Measurements from ENCODE around the gene BMF.
"Not testable (repeated sequence)": the region's sequence is repeated elsewhere in the genome, so short reads cannot be mapped to it uniquely, and the experiment has no call there.

The BMF gene

DNA sequence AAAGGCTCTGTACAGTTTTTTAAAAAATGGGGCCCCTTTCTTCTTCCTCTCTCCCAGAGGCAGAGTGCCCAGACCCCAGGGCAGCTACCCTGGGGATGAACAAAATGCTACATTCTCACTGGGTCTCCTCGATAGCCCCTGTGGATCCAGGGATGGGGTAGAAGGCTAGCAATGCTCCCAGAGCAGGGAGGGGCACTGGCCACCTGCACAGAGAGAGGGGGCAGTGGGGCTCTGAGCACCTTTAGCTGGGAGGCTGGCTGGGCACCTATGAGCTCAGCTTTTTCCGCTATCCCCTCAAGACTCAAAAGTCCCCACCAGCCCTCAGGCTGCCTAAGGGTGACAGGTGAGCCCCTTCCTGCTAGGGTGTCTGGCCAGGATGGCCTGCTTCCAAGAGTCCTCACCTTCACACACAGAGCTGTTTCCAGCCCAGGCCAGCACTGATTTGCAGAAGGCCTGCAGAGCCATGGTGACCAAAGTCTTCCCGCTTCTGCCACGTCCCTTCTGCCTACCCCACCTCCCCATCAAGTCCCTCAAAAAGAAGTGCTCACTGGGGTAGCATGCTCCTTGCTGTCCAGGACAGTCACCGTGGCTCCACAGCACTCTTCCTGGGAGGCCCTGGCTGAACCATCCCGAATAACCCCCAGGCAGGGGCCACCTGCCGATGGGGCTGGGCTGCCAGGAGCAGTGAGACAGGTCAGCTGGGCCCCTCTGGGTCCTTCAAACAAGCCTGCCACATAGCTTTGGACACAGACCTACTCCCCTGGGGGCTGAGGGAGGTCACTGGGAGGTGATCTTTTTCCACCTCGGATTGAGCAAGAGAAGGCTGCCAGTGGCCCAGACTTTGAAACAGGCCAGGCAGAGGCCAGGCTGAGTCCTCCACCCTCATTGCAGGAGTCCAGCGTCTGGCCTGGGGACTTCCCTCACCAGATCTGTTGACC is 20.4 kb downstream of the BMF start:
- DNase-seq (ENCODE audit: low read depth) = no peak

DNA sequence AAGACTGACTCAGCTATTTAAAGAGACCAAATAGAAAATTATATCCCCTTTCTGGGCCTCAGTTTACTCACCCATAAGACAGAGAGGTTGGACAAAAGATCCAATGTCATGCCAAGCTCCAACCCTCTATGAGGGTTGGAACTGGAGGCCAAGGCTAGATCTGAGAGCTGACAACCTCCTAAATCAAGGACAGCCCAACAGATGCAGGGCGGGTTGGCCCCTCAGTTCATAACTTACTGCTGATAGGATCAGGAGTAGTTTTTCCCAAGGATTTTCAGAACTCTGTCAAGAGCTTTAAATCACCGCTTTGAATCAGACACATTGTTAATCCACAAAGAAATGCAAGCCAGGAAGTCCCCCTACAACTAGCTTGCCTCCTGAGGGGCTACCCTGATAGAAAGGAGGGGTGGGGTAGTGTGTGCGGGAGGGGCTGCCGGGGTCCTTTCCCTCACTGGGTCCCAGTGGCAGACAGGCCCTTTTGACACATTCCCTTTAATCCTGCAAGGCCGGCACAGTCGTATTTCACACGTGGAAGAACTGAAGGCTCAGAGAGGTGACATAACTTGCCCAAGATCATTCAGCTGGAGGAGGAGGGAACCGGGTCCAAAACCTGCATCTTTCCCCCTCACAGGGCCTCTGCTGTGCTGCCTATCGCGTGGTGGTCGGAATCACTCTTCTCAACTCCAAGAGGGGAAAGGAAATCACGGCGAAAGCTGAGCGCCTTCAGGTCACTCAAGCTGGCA is 21.4 kb downstream of the BMF start:
- DNase-seq (ENCODE audit: low read depth) = no peak

DNA sequence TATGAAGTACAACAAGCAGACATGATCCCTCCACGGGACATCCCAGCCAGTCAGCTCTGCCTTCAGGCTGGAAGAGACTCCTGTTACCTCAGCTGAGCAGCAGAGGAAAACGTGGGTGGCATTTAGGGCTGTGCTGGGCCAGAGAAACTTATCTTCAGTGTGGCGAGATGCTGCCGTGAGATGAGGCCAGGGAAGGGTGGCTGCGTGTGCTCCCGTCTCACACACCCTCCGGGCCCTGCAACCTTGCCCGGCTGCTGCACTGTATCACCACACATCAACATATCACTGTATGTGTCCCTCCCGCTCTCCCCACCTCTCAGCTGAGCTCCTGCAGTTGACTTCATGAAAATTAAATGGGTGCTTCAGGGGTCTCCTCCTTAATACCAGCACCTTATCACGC is 23.4 kb downstream of the BMF start:
- DNase-seq (ENCODE audit: low read depth) = no peak

DNA sequence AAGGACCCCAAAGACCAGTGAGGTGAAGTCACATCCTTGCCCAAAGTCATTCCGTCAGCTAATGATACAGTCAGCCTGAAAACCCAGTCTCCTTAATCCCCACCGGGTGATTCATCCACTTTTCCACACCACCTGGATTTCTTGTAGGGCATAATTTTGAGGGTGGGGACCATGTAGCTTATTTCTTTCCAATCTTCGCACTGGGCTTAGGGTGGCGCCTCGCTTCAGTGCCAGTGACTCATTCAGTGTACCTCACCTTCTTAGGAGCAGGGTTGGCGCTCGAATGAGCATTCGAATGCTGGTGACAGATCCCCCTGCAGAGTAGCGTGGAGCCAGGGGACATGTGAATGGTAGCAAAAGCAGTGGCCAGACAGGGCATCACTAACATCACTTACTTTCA is 24.0 kb downstream of the BMF start:
- DNase-seq (ENCODE audit: low read depth) = no peak

DNA sequence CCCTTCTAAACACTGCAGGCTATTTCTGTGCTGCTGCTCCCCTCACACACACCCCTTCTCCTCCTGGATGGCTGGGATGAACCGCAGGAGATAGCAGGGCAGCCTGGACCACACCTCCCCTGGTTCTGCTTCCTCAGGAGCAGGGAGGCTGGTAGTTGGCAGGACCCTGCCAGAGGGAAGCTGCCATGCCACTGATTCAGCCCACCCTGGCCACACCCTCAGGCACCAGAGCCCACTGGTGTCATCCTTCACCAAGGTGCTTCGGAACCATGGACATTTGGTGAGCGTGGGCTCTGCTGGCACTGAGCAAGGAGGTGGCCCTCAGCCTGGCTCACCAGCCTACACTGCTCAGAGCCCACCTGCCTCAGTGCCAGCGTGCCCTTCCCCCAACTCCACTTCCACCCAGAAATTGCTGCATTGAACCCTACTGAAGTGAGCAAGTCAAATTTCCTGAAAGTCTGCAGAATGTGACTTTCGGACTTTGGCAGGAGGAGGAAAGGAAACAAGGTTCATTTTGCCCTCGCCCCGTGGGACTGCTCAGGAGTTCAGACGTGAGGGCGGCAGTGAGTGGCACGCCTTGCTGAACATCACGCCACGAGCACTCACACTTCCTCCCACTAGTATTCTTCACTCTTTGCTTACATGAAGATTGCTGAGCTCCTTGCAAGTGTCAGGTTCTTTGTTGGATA is 26.3 kb downstream of the BMF start:
- DNase-seq (ENCODE audit: low read depth) = no peak

DNA sequence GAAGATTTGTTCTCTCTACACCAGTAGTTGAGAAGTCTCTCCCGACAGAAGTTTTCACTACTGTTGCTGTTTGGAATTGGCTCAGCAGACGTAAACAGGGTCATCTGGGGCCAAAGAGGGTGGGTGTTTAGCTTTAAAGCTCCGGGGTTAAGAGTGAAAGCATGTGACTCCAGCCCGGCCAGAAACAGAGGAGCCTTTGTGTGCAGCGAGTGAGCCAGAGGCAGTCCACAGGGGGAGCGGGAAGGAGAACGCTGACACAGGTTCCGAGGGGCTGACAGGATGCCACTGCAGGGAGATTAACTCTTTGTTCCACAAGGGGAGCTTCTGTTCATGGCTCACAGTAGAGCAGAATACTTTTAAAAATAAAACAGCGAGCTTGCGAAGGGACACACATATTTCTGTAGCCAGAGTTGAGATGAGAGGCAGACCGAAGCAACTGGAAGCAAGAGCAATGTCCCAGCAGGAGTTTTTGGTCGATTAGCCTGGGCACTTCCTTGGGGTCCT is 26.9 kb downstream of the BMF start:
- no peak for DNase-seq (ENCODE audit: low read depth)

DNA sequence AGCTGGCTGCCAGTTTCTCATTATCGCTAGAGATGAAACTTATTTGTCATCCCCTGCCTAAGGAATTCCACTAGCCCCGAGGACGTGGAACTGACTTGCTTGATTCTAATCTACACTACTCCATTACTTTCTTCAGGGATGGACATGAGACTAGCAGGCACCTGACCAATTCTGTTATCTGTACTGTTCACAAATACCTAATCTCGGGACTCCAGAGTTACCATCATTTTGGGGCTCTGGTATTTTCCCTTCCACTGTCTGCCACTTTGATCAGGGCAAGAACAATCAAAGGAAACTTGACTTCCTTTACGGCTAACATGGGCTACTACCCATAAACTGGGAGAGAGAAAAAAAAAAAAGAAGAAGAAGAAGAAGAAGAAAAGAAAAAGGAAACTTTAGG is 27.8 kb downstream of the BMF start:
- no peak for DNase-seq (ENCODE audit: low read depth)

DNA sequence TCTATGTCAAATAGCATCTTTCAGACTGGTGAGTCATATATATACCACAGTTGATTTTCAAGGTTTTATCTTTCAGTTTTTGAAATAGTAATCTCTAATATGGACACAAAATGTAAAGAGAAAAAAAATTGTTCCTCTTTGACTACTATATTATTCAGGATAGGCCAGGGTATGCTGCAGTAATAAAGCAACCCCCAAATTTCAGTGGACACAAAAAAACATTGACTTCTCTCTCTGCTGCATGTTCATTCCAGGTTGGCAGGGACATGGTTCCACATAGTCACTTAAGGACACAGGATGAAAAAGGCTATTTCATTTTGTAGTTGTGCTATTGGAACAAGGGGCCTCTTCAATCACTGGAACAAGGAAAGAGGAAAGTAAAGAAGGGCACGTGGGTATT is 28.6 kb downstream of the BMF start:
- no peak for DNase-seq (ENCODE audit: low read depth)

DNA sequence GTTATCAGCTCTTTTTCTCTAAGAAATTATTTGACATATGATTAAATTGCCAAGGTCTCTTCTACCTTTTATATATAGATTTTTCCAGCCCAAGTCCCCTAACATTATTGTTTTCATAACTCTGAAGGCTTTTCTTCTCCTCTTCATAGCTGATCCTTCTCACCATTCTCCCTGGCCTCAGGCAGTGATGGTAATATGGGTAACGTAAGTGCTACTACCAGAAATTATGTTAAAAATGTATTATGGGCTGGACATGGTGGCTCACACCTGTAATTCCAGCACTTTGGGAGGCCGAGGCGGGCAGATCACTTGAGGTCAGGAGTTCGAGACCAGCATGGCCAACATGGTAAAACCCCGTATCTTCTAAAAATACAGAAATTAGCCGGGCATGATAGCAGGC is 29.2 kb downstream of the BMF start:
- no peak for DNase-seq (ENCODE audit: low read depth)

DNA sequence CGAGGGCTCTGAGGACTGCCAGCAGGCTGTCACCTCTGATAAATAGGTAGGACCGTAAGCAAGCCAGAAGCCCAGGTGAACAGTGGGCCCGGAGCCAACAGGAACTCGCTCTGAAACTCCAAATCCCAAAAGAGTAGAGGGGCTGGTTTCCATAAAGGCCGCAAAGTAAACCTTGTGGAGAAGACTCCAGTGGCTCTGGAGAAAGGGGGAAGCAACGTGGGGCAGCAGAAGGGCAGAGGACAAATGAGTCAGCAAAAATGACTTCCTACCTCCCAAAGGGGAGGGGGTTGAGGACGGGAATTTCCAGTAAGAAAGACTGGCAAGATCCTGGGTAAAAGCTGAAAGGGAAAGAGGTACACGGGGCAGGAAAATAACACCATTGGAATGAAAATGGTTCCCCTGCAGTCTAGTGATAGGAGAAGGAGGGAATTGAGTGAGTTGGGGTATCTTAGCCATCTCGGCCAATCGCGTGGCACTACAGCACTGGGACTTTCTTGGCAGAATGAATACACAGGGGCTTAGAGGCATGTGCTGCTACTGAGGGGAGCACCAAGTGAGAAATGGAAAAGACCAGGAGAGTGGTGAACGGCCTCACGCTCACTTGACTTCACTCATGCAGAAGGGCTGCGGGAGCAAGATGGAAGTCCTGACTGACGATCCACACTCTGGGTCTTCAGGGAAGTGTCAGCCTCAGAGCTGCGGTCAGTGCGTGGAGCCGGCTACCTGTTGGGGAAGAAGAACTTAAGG is 33.2 kb downstream of the BMF start:
- no peak for DNase-seq (ENCODE audit: low read depth)

DNA sequence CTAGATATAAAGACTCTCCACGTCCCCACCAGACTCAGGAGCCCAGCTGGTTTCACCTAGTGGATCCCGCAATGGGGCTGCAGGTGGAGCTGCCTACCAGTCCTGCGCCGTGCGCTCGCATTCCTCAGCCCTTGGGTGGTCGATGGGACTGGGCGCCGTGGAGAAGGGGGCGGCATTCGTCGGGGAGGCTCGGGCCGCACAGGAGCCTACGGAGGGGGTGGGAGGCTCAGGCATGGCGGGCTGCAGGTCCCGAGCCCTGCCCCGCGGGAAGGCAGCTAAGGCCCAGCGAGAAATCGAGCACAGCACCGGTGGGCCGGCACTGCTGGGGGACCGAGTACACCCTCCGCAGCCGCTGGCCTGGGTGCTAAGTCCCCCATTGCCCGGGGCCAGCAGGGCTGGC is 34.0 kb downstream of the BMF start:
- not testable (repeated sequence) for DNase-seq (ENCODE audit: low read depth)

DNA sequence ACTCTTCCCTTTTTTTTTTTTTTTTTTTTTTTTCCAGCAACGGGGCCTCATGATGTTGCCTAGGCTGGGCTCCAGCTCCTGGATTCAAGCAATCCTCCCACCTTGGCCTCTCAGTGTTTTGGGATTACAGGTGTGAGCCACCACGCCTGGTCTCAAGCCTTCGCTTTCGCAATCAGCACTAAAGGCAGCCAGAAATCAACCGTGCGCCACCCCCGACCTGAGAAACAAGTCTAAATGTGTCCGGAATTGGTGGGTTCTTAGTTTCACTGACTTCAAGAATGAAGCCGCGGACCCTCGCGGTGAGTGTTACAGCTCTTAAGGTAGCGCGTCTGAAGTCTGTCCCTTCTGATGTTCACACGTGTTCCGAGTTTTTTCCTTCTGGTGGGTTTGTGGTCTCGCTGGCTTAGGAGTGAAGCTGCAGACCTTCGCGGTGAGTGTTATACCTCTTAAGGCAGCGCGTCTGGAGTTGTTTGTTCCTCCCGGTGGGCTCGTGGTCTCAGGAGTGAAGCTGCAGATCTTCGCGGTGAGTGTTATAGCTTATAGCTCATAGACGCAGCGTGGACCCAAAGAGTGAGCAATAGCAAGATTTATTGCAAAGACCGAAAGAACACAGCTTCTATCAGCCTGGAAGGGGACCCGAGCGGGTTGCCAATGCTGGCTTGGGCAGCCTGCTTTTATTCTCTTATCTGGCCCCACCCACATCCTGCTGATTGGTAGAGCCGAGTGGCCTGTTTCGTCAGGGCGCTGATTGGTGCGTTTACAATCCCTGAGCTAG is 34.8 kb downstream of the BMF start:
- DNase-seq (ENCODE audit: low read depth) = not testable (repeated sequence)

DNA sequence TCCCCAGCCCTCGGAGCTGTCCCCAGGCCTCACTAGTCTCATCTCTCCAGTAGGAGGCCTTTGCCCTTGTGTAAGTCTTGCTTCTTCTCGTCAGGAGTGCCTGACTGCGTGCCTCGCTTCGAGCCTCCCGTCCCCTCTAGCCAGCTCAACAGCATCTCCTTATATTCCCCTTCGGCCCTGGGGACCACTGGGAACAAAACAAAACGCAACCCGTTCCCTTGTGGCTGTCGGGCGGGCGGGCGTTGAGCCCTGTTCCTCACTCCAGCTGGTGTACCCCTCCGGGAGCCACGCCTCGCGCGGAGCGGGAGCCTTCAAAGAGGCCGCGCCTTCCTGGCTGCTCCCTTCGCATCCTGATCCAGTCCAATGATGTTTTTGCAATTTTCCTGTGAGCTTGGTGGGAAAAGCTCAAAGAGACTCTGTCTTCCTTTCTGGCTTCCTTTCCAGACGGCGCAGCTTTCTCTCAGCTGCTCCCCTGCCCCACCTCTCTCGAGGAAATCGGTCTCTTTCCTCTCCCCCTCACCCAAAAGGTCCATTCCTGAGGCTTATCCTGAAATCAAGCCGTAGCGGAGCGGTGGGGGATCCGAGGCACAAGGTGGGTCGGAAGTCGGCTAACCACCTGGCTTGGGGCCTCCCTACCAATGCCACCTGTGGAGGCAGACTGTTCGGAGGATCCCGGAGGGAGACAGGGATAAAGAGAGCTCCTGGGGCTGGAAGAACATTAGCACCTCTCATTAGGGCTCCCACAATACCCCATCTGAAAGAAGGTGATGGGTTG is 36.3 kb downstream of the BMF start:
- no peak for DNase-seq (ENCODE audit: low read depth)

DNA sequence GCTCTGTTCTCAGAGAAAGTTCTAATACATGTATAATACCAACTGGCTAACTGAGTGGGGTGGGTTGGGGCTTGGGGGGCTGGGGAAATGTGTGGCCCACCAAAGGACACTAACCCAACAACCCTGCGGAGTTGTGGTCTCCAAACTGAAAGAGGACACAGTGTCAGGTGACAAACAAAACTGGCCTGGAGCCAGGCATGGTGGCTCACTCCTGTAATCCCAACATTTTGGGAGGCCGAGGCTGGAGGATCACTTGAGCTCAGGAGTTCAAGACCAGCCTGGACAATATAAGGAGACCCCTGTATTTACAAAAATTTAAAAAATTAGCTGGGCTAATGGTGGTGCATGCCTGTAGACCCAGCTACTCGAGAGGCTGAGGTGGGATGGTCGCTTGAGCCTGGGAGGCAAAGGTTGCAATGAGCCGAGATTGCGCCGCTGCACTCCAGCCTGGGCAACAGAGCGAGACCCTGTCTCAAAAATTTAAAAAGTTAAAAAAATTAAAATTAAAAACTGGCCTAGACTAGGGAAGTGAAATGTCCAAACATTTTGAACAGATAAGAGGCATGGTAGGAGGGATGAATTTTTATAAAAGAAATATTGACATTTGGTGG is 38.0 kb downstream of the BMF start:
- DNase-seq (ENCODE audit: low read depth) = no peak

DNA sequence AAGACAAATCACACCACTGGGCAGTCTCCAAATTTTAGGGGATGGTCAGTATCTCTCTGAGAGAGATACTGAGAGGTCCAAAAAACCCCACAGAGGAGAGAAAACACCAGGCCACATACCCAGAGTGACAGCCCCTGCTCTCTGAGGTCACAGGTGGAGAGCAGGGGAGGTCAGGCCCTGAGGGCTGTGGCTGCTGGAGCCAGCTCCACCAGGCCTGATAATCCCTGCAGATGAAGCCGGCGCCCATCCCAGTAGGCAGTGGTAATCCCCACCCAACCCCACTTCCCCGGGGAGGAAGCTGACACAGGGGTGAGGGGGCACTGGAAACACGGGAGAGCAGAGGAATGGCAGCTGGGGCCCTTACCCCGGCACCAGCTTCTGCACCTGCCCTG is 38.5 kb downstream of the BMF start:
- DNase-seq (ENCODE audit: low read depth) = no peak

DNA sequence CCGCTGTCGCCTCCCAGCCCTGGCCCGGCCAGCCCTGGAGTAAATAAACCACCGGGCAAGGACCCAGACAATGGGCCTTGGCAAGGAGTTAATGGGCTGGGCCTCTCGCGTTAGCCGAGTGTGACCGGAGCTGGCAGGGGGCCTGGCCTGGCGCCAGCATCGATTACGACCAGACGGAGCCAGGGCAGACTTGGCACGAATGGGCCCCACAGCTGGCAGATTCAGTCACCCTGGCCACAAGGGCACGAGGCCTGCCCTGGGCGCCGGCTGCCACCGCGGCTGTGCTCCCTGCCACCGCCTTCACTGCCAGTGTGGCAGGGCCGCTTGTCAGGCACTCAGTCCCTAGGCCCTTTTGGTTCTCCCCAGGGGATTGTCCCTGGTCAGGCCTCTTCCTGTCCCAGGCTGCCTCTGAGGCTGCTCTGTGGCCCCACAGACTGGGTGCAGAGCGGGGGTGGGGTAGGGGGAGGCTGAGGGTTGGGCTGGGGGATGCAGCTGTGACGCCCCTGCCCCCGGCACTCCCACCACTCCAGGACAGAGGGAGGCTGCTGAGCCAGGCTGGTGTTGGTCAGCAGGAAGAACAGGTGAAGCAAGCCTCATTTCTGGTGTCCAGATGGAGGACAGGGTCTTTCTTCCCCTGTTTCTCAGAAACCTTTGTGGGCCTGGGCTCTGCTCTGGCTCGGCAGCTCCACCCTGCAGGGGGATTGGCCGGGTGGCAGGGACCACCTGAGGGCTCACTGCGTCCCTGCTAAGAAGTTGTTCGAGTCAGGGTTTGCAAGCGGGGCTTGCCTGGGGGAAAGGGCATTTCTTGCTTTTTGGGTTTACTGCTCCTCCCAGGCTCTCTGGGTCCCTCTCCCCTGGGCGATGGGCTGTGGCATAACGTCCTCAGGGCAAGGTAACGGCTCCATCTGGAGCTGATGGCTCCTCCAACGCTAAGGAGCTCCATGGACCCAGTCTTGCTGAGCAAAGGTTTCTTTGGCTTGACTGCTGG is 39.2 kb downstream of the BMF start:
- DNase-seq (ENCODE audit: low read depth) = no peak

DNA sequence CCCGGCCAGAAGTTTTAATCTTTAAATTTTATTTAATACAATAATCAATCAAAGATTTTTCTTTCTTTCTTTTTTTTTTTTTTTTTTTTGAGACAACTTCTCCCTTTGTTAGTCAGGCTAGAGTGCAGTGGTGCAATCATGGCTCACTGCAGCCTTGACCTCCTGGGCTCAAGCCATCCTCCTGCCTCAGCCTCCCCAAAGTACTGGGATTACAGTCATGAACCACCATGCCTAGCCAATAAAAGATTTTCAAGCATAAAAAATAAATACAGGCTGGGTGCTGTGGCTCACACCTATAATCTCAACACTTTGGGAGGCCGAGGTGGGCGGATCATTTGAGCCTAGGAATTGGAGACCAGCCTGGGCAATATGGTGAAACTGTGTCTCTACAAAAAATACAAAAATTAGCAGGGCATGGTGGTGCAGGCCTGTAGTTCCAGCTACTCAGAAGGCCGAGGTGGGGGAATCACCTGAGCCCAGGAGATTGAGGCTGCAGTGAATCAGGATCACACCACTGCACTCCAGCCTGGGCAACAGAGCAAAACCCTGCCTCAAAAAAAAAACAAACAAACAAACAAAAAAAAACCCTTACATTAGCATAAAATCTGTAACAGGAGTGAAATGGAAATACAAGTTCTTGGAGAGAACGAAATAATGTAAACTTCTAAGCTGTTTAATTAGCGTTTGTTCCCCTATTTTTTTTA is 40.6 kb downstream of the BMF start:
- no peak for DNase-seq (ENCODE audit: low read depth)

DNA sequence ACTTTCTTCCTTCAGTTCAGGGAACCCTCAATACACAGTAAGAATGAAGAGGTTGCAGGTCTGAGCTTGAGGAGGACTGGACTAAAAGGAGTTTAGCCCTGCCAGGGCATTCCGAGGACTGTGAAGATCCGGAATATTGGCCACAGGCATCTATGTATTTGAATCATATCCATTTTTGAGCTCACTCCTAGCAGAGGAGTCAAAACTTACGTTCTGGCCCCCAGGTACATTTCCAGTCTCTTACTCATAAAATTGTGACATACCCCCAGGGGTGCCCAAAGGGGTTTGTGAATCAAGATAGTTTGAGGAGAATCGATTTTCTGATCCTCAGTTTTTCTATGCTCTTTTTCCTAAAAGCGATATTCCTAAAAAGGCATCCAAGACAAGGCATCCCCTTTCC is 42.1 kb downstream of the BMF start:
- DNase-seq (ENCODE audit: low read depth) = no peak
